ENCODE measurements around the gene DGCR8.
"Not testable (repeated sequence)": the region's sequence is repeated elsewhere in the genome, so short reads cannot be mapped to it uniquely, and the experiment has no call there.

DGCR8 gene

DNA sequence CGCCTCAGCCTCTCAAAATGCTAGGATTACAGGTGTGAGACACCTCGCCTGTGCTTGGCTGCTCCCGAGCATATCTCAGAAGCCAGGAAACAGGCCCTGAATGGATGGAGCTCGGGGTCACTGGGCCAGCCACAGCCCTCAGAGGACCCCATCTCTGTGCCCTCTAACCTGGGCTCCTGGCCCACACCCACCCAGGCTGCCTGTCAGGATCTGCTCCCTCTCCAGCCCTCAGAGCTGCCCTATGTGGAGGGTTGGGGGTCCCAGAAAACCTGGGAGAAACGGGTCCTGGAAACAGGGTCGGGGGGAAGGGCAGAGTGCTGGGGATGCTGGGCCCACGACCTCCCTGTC lies 76.0 kb downstream of the DGCR8 start:
- no peak for FAIRE-seq

DNA sequence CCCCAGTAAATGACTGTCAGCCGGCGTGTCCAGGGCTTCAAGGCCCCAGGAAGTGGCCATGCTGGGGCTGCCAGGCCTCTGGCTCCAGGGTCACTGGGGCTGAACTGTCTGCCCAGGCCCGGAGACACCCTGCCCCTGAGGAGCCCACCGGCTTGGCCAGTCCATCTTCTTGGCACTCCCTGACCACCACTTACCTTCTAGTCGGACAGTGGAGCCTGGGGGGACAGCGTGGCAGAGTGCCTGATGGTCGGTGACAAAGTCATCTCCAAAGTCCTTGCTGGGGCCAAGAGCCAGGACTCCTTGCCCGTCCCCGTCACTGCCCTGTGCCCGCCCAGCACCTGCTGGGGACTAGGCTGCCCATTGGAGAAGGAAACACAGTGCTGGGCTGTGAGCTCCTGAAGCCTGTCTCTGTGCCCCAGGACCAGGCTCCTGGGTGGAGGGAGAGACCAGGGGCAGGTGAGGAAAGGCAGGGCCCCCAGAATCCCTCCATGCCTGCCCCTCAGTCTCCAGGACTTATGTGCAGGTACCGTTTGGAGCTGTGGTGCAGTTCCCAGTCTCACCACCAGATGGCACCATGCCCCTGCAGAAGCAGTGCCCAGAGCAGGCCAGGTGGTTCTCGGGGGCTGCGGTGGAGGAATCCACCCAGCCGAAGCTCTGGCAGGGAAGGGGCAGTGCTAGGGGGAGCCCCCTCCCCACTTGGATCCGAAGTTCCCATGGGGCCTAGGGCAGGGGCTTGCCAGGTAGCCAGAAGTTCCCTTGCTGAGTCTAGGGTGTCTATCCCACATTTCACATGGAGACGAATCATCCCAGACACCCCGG lies 76.8 kb downstream of the DGCR8 start:
- no peak for FAIRE-seq

DNA sequence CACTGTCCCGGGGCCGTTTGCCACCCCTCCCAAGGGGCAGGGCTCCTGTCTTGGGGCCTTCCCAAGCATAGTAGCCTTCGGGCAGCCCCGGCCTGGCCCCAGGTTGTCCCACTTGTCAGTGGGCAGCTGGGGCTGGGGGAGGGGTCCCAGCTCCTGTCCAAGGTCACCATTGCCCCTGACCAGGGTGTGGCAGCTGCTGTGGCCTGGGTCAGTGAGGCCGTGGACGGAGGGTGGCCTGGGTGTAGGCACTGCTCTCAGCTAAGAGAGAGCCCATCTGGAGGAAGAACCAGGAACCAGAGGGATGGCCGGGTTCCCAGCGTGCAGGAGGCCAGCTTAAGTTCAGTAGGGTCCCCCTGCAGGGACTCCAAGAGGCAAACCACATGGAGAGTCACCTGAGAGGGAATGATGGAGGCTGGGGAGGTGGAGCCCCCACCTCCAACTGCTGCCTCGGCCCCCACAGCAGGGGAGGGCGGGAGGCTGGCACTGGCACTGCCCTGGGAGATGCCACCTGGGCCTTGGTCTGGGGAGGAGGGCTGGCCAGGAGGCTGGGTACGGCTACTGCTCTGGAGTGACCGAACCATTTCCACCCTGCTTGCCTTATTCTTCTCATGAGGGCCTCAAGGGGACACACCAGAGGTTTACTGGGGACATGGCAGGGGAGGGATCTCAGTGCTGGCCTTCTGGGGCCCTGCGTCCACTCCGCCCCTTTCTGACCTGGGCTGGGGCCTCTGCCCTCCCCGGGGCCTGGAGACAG lies 77.6 kb downstream of the DGCR8 start:
- FAIRE-seq: no peak

DNA sequence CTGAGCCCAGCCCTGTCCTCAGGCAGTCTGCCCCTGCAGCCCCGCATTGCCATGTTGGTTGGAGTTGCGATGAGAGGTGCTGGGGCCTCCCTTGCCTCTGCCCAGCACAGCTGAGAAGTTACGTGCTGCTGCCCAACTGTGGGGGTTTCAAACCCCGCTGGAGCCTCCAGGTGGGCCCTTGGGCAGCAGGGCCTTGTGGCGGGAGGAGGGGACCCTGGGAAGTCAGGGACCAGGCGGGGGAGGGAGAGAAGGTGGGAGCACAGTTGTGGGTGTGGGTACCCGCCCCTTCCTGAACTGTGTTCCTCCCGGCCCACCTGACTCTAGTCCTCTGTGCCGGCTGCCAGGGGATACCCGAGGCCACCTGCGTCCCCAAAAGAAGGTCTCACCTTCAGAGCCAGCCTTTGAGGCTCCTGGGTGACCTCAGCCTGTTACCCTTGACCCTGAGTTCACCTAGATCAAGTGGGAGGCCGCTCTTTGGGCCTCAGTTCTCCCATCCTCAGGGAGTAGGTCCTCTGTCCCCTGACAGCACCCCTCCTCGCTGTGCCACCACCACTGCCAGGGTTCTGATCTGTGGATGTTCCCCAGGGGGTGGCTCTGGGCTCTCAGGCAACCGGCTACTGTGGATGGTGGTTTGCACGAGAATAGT lies 78.5 kb downstream of the DGCR8 start:
- FAIRE-seq: no peak

DNA sequence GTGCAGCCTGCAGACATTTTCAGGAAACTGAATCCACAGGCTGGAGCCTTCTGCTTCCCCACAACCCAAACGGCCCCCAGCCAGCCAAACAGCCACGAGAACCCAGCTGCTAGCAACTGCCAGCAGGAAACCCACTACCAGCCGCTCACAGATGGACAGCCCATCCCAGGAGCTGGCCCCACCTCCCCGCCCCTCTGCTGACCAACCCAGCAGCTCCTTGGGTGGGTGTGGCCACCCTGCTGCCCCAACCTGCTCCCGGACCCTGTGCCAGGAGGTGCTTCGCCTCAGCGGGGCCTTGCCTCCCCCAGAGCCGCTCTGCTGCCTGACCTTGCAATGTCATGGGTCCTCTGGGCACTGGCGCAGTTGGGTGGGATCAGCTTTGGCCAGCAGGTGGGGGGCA lies 79.0 kb downstream of the DGCR8 start:
- FAIRE-seq: no peak

DNA sequence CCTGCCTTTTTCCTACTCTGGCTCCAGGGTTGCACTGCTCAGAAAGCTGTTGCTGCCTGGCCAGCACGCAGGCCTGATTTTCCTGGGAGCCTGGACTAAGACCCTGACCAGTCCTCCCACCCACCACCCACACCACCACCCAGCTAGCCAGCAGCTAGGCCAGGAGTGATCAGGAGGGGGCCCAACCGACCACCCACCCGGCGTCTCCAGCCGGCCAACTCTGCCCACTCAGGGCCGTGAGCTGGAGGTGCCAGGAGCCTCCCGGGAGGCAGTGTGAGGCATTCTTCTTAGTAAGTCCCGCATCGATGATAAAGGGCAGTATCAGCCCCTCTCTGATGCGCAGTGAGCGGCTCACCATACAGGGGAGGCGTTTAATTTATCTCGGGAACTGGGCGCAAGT lies 79.5 kb downstream of the DGCR8 start:
- not testable (repeated sequence) for FAIRE-seq

DNA sequence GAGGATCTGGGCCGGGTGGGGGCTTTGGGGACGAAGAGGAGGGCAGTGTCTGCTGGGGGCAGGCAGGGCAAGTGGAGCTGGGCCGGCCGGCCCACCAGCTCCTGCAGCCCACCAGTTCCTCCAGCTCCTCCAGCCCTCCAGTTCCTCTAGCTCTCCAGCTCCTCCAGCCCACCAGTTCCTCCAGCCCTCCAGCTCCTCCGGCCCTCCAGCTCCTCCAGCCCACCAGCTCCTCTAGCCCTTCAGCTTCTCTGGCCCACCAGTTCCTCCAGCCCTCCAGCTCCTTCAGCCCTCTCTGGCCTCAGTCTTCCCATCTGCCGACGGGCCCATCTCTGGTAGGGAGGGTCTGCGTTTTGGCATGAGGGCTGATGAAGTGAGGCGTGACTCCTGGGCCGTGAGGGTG lies 80.0 kb downstream of the DGCR8 start:
- no peak for FAIRE-seq
